Endothelial cell of umbilical vein (primary cell): Measurements from ENCODE around the gene FLACC1.

Experiments
- EZH2 ChIP-seq: IDR thresholded peaks from 2 replicates; pipeline ENCODE4 v1.6.1; 2012; ENCODE audit warnings: borderline replicate concordance, low read depth, mild to moderate bottlenecking, moderate library complexity, low read length, inconsistent platforms; ENCODE audit not compliant: severe bottlenecking
- GATA2 ChIP-seq: IDR thresholded peaks from 2 replicates; pipeline ENCODE4 v1.7.0; 2011; ENCODE audit warnings: low read depth, mild to moderate bottlenecking, moderate library complexity, mixed read lengths, low read length; ENCODE audit not compliant: insufficient read length, insufficient read depth
- POLR2AphosphoS5 ChIP-seq: IDR thresholded peaks from 2 replicates; pipeline ENCODE4 v1.6.1; 2012; ENCODE audit warnings: low read depth, mild to moderate bottlenecking, control low read depth, low read length, moderate library complexity; ENCODE audit not compliant: insufficient read depth
- TF ChIP-seq, protein P1 (sequence below), 2 donors: IDR thresholded peaks; 1 replicate in 1 of 2; 2 replicates in 1 of 2; pipeline ENCODE4 v1.5.1; 2011; ENCODE audit warnings: low read length in 2 of 2, mild to moderate bottlenecking in 2 of 2, moderate library complexity in 2 of 2, control low read depth in 1 of 2, inconsistent platforms in 1 of 2, low read depth in 1 of 2; ENCODE audit not compliant: insufficient read depth in 1 of 2; ENCODE audit errors: extremely low read depth in 1 of 2

DNA sequence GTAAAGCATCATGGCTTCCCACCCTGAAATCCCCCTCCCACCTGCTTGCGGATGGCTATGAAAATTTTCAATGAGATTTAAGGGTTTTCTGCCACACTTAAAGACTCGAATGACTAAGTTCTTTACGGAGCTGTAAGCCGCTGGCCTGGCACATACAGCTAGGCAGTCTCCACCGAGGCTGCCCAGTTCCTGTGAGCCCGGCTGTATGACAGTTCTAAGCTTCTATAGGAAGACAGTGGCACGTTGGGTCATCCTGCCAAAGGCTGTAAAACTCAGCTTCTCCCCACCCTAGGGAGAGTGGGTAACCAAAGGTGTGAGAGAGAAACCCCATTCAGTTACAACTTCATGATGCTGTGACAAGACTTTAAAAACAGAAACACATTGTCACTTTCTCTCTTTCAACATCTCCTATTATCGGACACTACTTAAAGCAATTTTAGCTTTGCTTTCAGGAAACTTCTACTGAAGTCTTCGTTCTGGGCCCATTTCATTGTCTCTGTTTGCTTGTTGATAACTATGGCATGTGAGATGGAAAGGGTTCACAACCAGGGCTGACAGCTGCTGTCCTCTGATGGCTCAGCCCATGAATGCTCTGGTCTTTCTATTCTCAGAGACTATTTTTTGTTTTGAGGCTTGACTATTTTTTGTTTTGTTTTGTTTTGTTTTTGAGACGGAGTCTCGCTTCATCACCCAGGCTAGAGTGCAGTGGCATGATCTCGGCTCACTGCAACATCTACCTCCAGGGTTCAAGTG is 89.7 kb downstream of the FLACC1 start:
- TF ChIP-seq, protein P1, sequence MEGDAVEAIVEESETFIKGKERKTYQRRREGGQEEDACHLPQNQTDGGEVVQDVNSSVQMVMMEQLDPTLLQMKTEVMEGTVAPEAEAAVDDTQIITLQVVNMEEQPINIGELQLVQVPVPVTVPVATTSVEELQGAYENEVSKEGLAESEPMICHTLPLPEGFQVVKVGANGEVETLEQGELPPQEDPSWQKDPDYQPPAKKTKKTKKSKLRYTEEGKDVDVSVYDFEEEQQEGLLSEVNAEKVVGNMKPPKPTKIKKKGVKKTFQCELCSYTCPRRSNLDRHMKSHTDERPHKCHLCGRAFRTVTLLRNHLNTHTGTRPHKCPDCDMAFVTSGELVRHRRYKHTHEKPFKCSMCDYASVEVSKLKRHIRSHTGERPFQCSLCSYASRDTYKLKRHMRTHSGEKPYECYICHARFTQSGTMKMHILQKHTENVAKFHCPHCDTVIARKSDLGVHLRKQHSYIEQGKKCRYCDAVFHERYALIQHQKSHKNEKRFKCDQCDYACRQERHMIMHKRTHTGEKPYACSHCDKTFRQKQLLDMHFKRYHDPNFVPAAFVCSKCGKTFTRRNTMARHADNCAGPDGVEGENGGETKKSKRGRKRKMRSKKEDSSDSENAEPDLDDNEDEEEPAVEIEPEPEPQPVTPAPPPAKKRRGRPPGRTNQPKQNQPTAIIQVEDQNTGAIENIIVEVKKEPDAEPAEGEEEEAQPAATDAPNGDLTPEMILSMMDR (IDR thresholded peaks at IDR 0.05; ENCODE audit: extremely low read depth in 1 of 2, insufficient read depth in 1 of 2, low read depth in 1 of 2, low read length in 2 of 2) = no peak
- TF ChIP-seq POLR2AphosphoS5 (no peak), GATA2 (no peak), EZH2 (no peak)
